GM12878 (cell line): Measurements from ENCODE around the gene MUSK. TPM values are rescaled to one million over a fixed set of nuclear protein-coding genes. Genes with fewer than 3 reads are reported as not detected.

Experiments
- ATF2 ChIP-seq: IDR thresholded peaks from 2 replicates; pipeline ENCODE4 v1.6.1; 2012; ENCODE audit warnings: low read length, inconsistent platforms
- CBFB ChIP-seq: IDR thresholded peaks from 2 replicates; pipeline ENCODE4 v1.6.1; 2016; ENCODE audit warnings: antibody characterized with exemption, low read depth
- CEBPZ ChIP-seq: fragments of 150-350 bp; IDR thresholded peaks from 2 replicates; pipeline ENCODE4 v1.6.1; 2016; ENCODE audit warnings: low read depth, low read length
- CHD1 ChIP-seq: IDR thresholded peaks from 2 replicates; pipeline ENCODE4 v1.6.1; 2012; ENCODE audit warnings: low read depth, low read length, improper control_type of control experiment
- CREM ChIP-seq: IDR thresholded peaks from 2 replicates; pipeline ENCODE4 v1.6.1; 2014; ENCODE audit warnings: antibody characterized with exemption, low read depth
- DPF2 ChIP-seq: fragments of 450-650 bp; IDR thresholded peaks from 2 replicates; pipeline ENCODE4 v1.6.1; 2017; ENCODE audit warnings: mild to moderate bottlenecking
- FOXM1 ChIP-seq: IDR thresholded peaks from 2 replicates; pipeline ENCODE4 v1.6.1; 2012; ENCODE audit warnings: low read depth, mild to moderate bottlenecking, inconsistent platforms, low read length, moderate library complexity
- GABPA ChIP-seq: IDR thresholded peaks from 2 replicates; pipeline ENCODE4 v1.6.1; 2014; ENCODE audit warnings: antibody characterized with exemption, low read depth, mild to moderate bottlenecking, inconsistent platforms
- IRF3 ChIP-seq: fragments of 450-650 bp; IDR thresholded peaks from 2 replicates; pipeline ENCODE4 v1.6.1; 2014; ENCODE audit warnings: mild to moderate bottlenecking
- KAT2A ChIP-seq: conservative IDR thresholded peaks from 2 replicates; pipeline ENCODE4 v1.6.1; 2011; ENCODE audit warnings: low read depth, low read length; ENCODE audit not compliant: control insufficient read depth
- MEF2B ChIP-seq: fragments of 450-650 bp; IDR thresholded peaks from 2 replicates; pipeline ENCODE4 v1.6.1; 2018; ENCODE audit warnings: mild to moderate bottlenecking, moderate library complexity; ENCODE audit not compliant: partially characterized antibody, poor library complexity, severe bottlenecking
- RB1 ChIP-seq: fragments of 450-650 bp; formaldehyde crosslinking; IDR thresholded peaks from 2 replicates; pipeline ENCODE4 v1.6.1; 2017; ENCODE audit warnings: mild to moderate bottlenecking, borderline replicate concordance
- RFX5 ChIP-seq: IDR thresholded peaks from 2 replicates; pipeline ENCODE4 v1.6.1; 2011; ENCODE audit warnings: low read depth, low read length, improper control_type of control experiment
- SKIL ChIP-seq: fragments of 450-650 bp; IDR thresholded peaks from 2 replicates; pipeline ENCODE4 v1.6.1; 2017; ENCODE audit warnings: mild to moderate bottlenecking, low read depth, inconsistent platforms; ENCODE audit not compliant: poor library complexity, severe bottlenecking
- WRNIP1 ChIP-seq: IDR thresholded peaks from 2 replicates; pipeline ENCODE4 v1.6.1; 2011; ENCODE audit warnings: low read depth, low read length, improper control_type of control experiment, borderline replicate concordance
- ZBED1 ChIP-seq: IDR thresholded peaks from 2 replicates; pipeline ENCODE4 v1.6.1; 2016; ENCODE audit warnings: borderline replicate concordance
- ZNF274 ChIP-seq: IDR thresholded peaks from one replicate; pipeline ENCODE4 v1.8.0; 2011; ENCODE audit not compliant: insufficient read length, insufficient read depth
- ZNF592 ChIP-seq: fragments of 450-650 bp; IDR thresholded peaks from 2 replicates; pipeline ENCODE4 v1.6.1; 2017; ENCODE audit warnings: mild to moderate bottlenecking, moderate library complexity
- ZSCAN29 ChIP-seq: fragments of 450-650 bp; IDR thresholded peaks from 2 replicates; pipeline ENCODE4 v1.6.1; 2017; ENCODE audit warnings: mild to moderate bottlenecking, moderate library complexity
- polyA plus RNA-seq, 11 experiments: library from polyadenylated mRNA; depleted of rRNA in 4 of 11; unstranded in 6 of 11; stranded (reverse) in 5 of 11; fragments of >200 nt; fragmentation: Nextera tagmentation in 4 of 11; fragmentation: Illumina TruSeq in 1 of 11; extraction: Ambion mirVana in 4 of 11; extraction: Trizol in 1 of 11; gene quantifications; 1 replicate in 1 of 11; 2 replicates in 10 of 11; pipeline versions ENCODE4 v1.2.1 to v1.2.3, GENCODE V29; 2011 to 2016; ENCODE audit warnings: inconsistent platforms in 2 of 11, missing spikeins in 2 of 11, low read depth in 1 of 11
- total RNA-seq, 4 experiments: library from RNA; depleted of rRNA in 3 of 4; stranded (reverse); fragments of >200 nt in 3 of 4; fragmentation: Illumina TruSeq in 1 of 4; extraction: Trizol in 1 of 4; gene quantifications; 2 replicates each; pipeline versions ENCODE4 v1.2.1 to v1.2.3, GENCODE V29; 2013 to 2021

The MUSK gene
- total and polyA plus RNA-seq, 10 of the 15 experiments (the other 5 are each of a cell fraction or from before 2014, with no cell fraction given): 0.04 to 0.19 (median 0.10) TPM; not detected in 5

- TF ChIP-seq DPF2: peak; percentile 85; the same call in 1 of the 2 replicates
- TF ChIP-seq SKIL: no peak
- TF ChIP-seq CHD1: no peak; the same call in 1 of the 2 replicates
- no peak for TF ChIP-seq RFX5
- no peak for TF ChIP-seq RB1
- TF ChIP-seq ZBED1: peak; percentile 85; the same call in 1 of the 2 replicates
- TF ChIP-seq ZNF592: no peak
- TF ChIP-seq GABPA: no peak
- TF ChIP-seq ZNF274: no peak
- TF ChIP-seq CEBPZ: no peak
- TF ChIP-seq FOXM1: no peak
- peak; percentile 83 for TF ChIP-seq MEF2B
- TF ChIP-seq ZSCAN29: no peak
- TF ChIP-seq WRNIP1: no peak
- no peak for TF ChIP-seq CBFB
- no peak for TF ChIP-seq IRF3
- no peak; the same call in 1 of the 2 replicates for TF ChIP-seq CREM
- no peak; the same call in 1 of the 2 replicates for TF ChIP-seq ATF2
- no peak for TF ChIP-seq KAT2A
Observed at GRCh38 chr9:110807956-110808598, 139.5 kb downstream of the MUSK start (continued).
